Skeletal muscle tissue (tissue), 1 donor: ENCODE measurements around the gene NCF1. TPM values are rescaled to one million over a fixed set of nuclear protein-coding genes. Genes with fewer than 3 reads are reported as not detected.

Experiments
- total RNA-seq: library from RNA; depleted of rRNA; stranded (reverse); fragments of >200 nt; gene quantifications from one replicate; pipeline ENCODE4 v1.2.3, GENCODE V29; 2014

The NCF1 gene
- total RNA-seq, 1 donor from 2014 or later: 1.6 TPM

Other genes starting within 250 kb of the NCF1 start
- 122 TPM for gene GTF2I, start 116.3 kb upstream of the NCF1 start, total RNA-seq
- 36.0 TPM for gene GTF2IRD2, start 77.6 kb downstream of the NCF1 start, total RNA-seq
- 15.1 TPM for gene CASTOR2, start 190.7 kb downstream of the NCF1 start, total RNA-seq